ENCODE measurements around the gene FGF14.

FGF14 gene

GRCh38 chr13:101728021-101728420 lies 673.8 kb downstream of the FGF14 start:
- DNase-seq (ENCODE audit: low read depth in 2 of 2), result no peak

- no peak for DNase-seq (ENCODE audit: low read depth in 2 of 2)
Observed at GRCh38 chr13:101727118-101727517, 674.7 kb downstream of the FGF14 start.

- no peak for DNase-seq (ENCODE audit: low read depth in 2 of 2)
Observed at GRCh38 chr13:101726681-101727080, 675.2 kb downstream of the FGF14 start.

GRCh38 chr13:101718496-101718895 lies 683.4 kb downstream of the FGF14 start:
- no peak for DNase-seq (ENCODE audit: low read depth in 2 of 2)

GRCh38 chr13:101717353-101717752 lies 684.5 kb downstream of the FGF14 start:
- DNase-seq (ENCODE audit: low read depth in 2 of 2), result no peak

GRCh38 chr13:101714195-101714594 lies 687.7 kb downstream of the FGF14 start:
- DNase-seq (ENCODE audit: low read depth in 2 of 2), result no peak

GRCh38 chr13:101712026-101712348 lies 689.9 kb downstream of the FGF14 start:
- DNase-seq (ENCODE audit: low read depth in 2 of 2), result no peak

GRCh38 chr13:101711307-101712025 lies 690.4 kb downstream of the FGF14 start:
- DNase-seq (ENCODE audit: low read depth in 2 of 2), result no peak

- no peak for DNase-seq (ENCODE audit: low read depth in 2 of 2)
Observed at GRCh38 chr13:101709952-101710351, 691.9 kb downstream of the FGF14 start.

GRCh38 chr13:101708115-101708514 lies 693.7 kb downstream of the FGF14 start:
- DNase-seq (ENCODE audit: low read depth in 2 of 2), result no peak

- DNase-seq (ENCODE audit: low read depth in 2 of 2), result no peak
Observed at GRCh38 chr13:101707659-101708058, 694.2 kb downstream of the FGF14 start.

- DNase-seq (ENCODE audit: low read depth in 2 of 2), result no peak
Observed at GRCh38 chr13:101706651-101707050, 695.2 kb downstream of the FGF14 start.

GRCh38 chr13:101703838-101704237 lies 698.0 kb downstream of the FGF14 start:
- no peak for DNase-seq (ENCODE audit: low read depth in 2 of 2)

GRCh38 chr13:101703081-101703480 lies 698.8 kb downstream of the FGF14 start:
- no peak for DNase-seq (ENCODE audit: low read depth in 2 of 2)

- DNase-seq (ENCODE audit: low read depth in 2 of 2), result no peak
Observed at GRCh38 chr13:101700598-101700997, 701.2 kb downstream of the FGF14 start.

GRCh38 chr13:101698400-101698799 lies 703.4 kb downstream of the FGF14 start:
- DNase-seq (ENCODE audit: low read depth in 2 of 2), result no peak

GRCh38 chr13:101697745-101698144 lies 704.1 kb downstream of the FGF14 start:
- DNase-seq (ENCODE audit: low read depth in 2 of 2), result no peak

- DNase-seq (ENCODE audit: low read depth in 2 of 2), result no peak
Observed at GRCh38 chr13:101695870-101696516, 705.9 kb downstream of the FGF14 start.

- DNase-seq (ENCODE audit: low read depth in 2 of 2), result no peak
Observed at GRCh38 chr13:101691341-101691860, 710.4 kb downstream of the FGF14 start.

GRCh38 chr13:101690871-101691270 lies 711.0 kb downstream of the FGF14 start:
- no peak for DNase-seq (ENCODE audit: low read depth in 2 of 2)

GRCh38 chr13:101686003-101686402 lies 715.8 kb downstream of the FGF14 start:
- DNase-seq (ENCODE audit: low read depth in 2 of 2), result no peak

- DNase-seq (ENCODE audit: low read depth in 2 of 2), result no peak
Observed at GRCh38 chr13:101681834-101682233, 720.0 kb downstream of the FGF14 start.

- DNase-seq (ENCODE audit: low read depth in 2 of 2), result no peak
Observed at GRCh38 chr13:101673360-101674105, 728.3 kb downstream of the FGF14 start.

Data from stimulated activated CD4-positive, alpha-beta T cell treated with anti-CD3 and anti-CD28 coated beads, Interleukin-4, amount 100 ng/mL, for 48 hours (primary cell).